Measurements from ENCODE around the gene NUCKS1. TPM values are rescaled to one million over a fixed set of nuclear protein-coding genes. Genes with fewer than 3 reads are reported as not detected.

Gene NUCKS1
- total and polyA plus RNA-seq, 8 donors = 115 to 481 (median 371) TPM

DNA sequence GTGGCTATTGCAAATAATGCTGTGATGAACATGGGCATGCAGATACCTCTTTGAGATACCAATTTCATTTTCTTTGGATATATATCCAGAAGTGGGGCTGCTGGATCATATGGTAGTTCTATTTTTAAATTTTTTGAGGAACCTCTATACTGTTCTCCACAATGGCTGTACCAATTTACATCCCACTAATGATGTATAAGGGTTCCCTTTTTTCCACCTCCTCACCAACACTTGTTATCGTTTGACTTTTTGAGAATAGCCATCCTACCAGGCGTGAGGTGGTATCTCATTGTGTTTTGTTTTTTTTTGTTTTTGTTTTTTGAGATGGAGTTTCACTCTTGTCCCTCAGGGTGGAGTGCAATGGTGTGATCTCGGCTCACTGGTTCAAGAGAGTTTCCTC is 6.6 kb upstream of the NUCKS1 start:
- ATAC-seq (no peak), DNase-seq (no peak)
- no peaks in the 10 kb centered on the region for H3K4me1 ChIP-seq
- TF ChIP-seq, protein P1, sequence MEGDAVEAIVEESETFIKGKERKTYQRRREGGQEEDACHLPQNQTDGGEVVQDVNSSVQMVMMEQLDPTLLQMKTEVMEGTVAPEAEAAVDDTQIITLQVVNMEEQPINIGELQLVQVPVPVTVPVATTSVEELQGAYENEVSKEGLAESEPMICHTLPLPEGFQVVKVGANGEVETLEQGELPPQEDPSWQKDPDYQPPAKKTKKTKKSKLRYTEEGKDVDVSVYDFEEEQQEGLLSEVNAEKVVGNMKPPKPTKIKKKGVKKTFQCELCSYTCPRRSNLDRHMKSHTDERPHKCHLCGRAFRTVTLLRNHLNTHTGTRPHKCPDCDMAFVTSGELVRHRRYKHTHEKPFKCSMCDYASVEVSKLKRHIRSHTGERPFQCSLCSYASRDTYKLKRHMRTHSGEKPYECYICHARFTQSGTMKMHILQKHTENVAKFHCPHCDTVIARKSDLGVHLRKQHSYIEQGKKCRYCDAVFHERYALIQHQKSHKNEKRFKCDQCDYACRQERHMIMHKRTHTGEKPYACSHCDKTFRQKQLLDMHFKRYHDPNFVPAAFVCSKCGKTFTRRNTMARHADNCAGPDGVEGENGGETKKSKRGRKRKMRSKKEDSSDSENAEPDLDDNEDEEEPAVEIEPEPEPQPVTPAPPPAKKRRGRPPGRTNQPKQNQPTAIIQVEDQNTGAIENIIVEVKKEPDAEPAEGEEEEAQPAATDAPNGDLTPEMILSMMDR (IDR thresholded peaks at IDR 0.05) = no peak
- no peak overlapping the region for H3K4me3 ChIP-seq
- H3K27ac ChIP-seq = no peak overlapping the region
- H3K36me3 ChIP-seq = no peaks in the 10 kb centered on the region
- no peaks in the 10 kb centered on the region for H3K9me3 ChIP-seq
- H3K27me3 ChIP-seq = no peaks in the 10 kb centered on the region
- intact Hi-C loops (cut with DNase I) = no loop called here

DNA sequence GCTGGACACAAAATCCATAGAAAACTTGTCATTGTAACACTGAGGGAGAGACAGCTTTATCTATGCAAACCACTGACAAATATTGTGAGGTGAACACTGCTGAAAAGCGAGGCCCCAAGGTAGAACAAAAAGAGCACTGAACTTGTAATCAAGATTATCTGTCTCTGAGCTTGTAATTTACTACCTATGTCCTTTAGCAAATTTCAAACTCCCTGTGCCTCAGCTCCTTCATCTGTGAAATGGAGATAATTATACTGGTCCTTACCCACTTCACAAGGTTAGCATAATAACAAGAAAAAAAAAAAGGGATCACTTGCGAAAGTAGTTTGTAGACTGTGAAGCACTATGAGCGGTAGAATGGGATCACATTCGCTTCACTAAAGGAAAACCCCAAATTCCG is 4.9 kb upstream of the NUCKS1 start:
- ATAC-seq (no peak), DNase-seq (no peak)
- no peaks in the 10 kb centered on the region for H3K27me3 ChIP-seq
- H3K36me3 ChIP-seq = no peaks in the 10 kb centered on the region
- intact Hi-C loops (cut with DNase I) = no loop called here
- peaks cover 0 to 4% of the 10 kb centered on the region in 2 donors for H3K4me1 ChIP-seq
- TF ChIP-seq, protein P1 (IDR thresholded peaks at IDR 0.05) = no peak
- H3K27ac ChIP-seq = no peak overlapping the region
- H3K9me3 ChIP-seq = no peaks in the 10 kb centered on the region
- H3K4me3 ChIP-seq = no peak overlapping the region

DNA sequence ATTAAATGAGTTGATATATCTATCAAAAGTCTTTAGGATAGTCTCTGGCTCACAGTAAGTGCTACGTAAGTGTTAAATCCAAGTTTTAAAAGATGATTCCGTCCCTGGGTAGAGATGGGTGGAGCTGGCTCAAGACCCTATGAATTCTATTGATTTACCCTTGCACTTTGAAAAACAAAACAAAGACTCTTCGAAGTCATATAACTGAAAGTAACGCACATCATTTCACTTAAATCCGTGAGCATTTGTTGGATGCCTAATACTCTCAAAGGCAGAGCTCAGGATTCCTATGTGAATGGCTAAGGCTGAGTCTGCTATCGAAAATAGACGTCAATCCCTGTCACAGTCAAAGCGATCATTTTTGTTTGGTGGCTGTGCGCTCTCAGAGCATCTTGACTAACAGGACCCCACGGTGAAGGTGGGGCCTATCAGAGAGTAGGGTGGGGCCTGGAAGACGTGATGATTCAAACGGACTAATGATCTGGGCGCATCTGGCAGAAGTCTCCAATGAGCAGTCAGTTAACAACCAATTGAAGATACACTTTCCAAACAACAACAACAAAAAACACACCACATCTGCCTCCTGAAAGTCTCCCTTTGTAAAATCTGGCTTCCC is 1.2 kb upstream of the NUCKS1 start:
- intact Hi-C loops (cut with DNase I) = no loop called here
- Histone ChIP-seq H3K9me3 (no peaks in the 10 kb centered on the region), H3K36me3 (no peaks in the 10 kb centered on the region), H3K4me1 (peaks cover 16 to 26% of the 10 kb centered on the region in 2 donors), H3K27ac (no peak overlapping the region), H3K4me3 (no peak overlapping the region), H3K27me3 (no peaks in the 10 kb centered on the region)
- ATAC-seq (no peak), DNase-seq (no peak)
- TF ChIP-seq, protein P1 (IDR thresholded peaks at IDR 0.05) = no peak

DNA sequence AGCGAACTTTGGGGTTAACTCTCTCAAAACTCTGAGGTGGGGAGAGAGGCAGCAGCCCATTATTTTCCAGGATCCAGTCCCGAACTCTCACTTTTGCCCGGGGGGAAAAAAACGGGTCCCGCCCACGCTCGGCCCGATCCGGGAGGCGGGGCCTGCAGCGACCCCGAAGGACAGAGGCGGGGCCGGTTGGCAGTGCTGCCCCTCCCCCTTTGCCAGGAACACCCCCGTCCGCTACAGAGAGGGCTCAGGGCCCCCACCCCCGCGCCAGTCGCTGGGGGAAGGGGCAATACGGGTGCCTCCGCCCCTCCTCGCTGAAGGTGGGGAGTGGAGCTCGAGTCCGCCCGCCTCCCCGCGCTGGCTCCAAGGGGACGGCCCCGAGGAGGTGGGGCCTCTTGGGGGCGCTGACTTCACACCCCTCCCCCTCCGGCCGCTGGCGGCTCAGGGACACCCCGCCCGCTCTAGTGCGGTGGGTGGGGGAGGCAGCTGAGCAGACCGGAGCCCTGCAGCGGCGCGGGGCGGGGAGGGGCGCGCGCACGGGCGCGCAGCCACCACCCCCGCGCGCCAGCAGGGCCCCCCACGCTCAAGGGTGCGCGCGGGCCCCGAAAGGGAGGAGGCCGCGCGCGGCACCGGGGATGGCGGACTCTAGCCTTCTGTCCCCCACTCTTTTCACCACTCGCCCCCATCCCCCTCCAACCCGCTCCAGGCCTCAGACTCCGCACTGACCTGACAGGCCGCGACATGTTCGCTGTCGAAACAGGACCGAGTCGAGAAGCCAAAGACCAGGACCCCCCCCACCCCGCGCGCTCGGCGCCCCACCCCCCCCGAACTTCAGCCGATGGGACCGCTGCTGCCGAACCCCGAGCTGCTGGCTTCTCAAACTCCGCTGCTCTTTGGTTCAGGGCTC is 496 bp downstream of the NUCKS1 start:
- no peaks in the 10 kb centered on the region for H3K9me3 ChIP-seq
- DNase-seq (peak; percentile 91 to 98 (median 97)), ATAC-seq (peak; percentile 90)
- H3K4me3 ChIP-seq = peak overlapping the region; percentile 59 to 88
- intact Hi-C loops (cut with DNase I) = no loop called here
- no peaks in the 10 kb centered on the region for H3K36me3 ChIP-seq
- H3K27me3 ChIP-seq = no peaks in the 10 kb centered on the region
- peaks cover 21 to 38% of the 10 kb centered on the region in 2 donors for H3K4me1 ChIP-seq
- peak overlapping the region; percentile 94 to 98 for H3K27ac ChIP-seq
- TF ChIP-seq, protein P1 (IDR thresholded peaks at IDR 0.05) = no peak

All from left lung (tissue), 10 donors.